HL-60 (cell line): ENCODE measurements around the gene FAF1.

Experiments
- GABPA ChIP-seq: IDR thresholded peaks from 2 replicates; pipeline ENCODE4 v1.6.1; 2012; ENCODE audit warnings: low read depth
- POLR2AphosphoS5 ChIP-seq: IDR thresholded peaks from 2 replicates; pipeline ENCODE4 v1.6.1; 2012; ENCODE audit warnings: low read depth
- TF ChIP-seq, protein P1 (sequence below): IDR thresholded peaks from one replicate; pipeline ENCODE4 v1.5.1; 2011; ENCODE audit warnings: low read length, control low read depth, inconsistent platforms; ENCODE audit not compliant: insufficient read depth

DNA sequence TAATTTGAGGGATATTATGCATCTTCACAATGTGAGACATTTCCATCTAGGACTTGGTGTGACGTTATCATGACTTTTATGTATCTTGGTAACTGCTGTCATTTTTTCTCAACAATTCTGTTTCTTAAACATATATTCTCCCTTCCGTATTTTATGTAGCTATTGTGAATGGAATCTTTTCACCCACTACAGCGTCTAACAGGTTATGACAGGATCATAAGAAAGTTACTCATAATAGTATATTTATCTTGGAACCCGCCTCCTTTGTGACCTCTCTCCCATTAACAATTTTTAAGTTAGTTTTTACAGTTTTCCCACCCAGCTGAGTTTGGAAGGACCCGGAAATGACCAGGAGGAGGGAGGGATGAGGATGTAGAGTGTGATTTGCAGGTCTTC lies 530.1 kb downstream of the FAF1 start:
- TF ChIP-seq, protein P1, sequence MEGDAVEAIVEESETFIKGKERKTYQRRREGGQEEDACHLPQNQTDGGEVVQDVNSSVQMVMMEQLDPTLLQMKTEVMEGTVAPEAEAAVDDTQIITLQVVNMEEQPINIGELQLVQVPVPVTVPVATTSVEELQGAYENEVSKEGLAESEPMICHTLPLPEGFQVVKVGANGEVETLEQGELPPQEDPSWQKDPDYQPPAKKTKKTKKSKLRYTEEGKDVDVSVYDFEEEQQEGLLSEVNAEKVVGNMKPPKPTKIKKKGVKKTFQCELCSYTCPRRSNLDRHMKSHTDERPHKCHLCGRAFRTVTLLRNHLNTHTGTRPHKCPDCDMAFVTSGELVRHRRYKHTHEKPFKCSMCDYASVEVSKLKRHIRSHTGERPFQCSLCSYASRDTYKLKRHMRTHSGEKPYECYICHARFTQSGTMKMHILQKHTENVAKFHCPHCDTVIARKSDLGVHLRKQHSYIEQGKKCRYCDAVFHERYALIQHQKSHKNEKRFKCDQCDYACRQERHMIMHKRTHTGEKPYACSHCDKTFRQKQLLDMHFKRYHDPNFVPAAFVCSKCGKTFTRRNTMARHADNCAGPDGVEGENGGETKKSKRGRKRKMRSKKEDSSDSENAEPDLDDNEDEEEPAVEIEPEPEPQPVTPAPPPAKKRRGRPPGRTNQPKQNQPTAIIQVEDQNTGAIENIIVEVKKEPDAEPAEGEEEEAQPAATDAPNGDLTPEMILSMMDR: no peak
- TF ChIP-seq POLR2AphosphoS5: no peak
- no peak for TF ChIP-seq GABPA
